ENCODE results near the gene S100A5. TPM values are rescaled to one million over a fixed set of nuclear protein-coding genes. Genes with fewer than 3 reads are reported as not detected.

S100A5 gene
- total RNA-seq, 1 experiment from 2014 or later, result not detected

- no peak overlapping the region for H3K18ac ChIP-seq (ENCODE audit: insufficient read length, low read depth, low read length)
- no peak overlapping the region for H3K23ac ChIP-seq (ENCODE audit: insufficient read length, low read depth, low read length)
- no peak overlapping the region for H3K9ac ChIP-seq (ENCODE audit: extremely low read depth, insufficient read length, low read length)
- H2AK5ac ChIP-seq (ENCODE audit: insufficient read length, low read length), result no peak overlapping the region
- no peak overlapping the region for H3K14ac ChIP-seq (ENCODE audit: insufficient read depth, low read length)
- no peak overlapping the region for H3K27ac ChIP-seq (ENCODE audit: insufficient read length, low read depth, low read length)
- no peak overlapping the region for H2AFZ ChIP-seq (ENCODE audit: low read length)
- Mint-ChIP-seq H3K9me3 (no peaks in the 10 kb centered on the region), H3K4me3 (no peak overlapping the region), H3K4me1 (peaks cover 30 to 38% of the 10 kb centered on the region in 2 experiments), H3K27ac (no peak overlapping the region; a peak in 2 of 7 replicates), H3K36me3 (ENCODE audit: insufficient read depth in 1 of 3, low read depth in 3 of 3) (no peaks in the 10 kb centered on the region; a peak in 1 of 7 replicates), H3K27me3 (ENCODE audit: low read depth) (peaks cover 3% of the 10 kb centered on the region)
- no peak overlapping the region for H2BK20ac ChIP-seq (ENCODE audit: low read depth, low read length, poor library complexity, severe bottlenecking)
- no peak for TF ChIP-seq CTCF (conservative IDR thresholded peaks at IDR 0.05)
- H4K5ac ChIP-seq (ENCODE audit: insufficient read length, low read depth, low read length), result no peak overlapping the region
- H3K4me1 ChIP-seq (ENCODE audit: insufficient read depth, low read length), result peaks cover 8% of the 10 kb centered on the region; the same call in 1 of the 2 replicates
- H3K56ac ChIP-seq (ENCODE audit: insufficient read length, low read depth, low read length), result no peak overlapping the region
- H3K79me1 ChIP-seq (ENCODE audit: insufficient read depth, low read depth, low read length, poor library complexity, severe bottlenecking), result no peaks in the 10 kb centered on the region
- H4K8ac ChIP-seq (replicated peaks; ENCODE audit: insufficient read length, low read depth, low read length), result no peak overlapping the region
- H3K9me3 ChIP-seq (ENCODE audit: control insufficient read depth, low read depth, low read length), result no peaks in the 10 kb centered on the region
- no peak overlapping the region for H4K91ac ChIP-seq (ENCODE audit: insufficient read length, low read depth, low read length)
- H3K4me2 ChIP-seq (ENCODE audit: insufficient read depth, insufficient read length, low read length), result no peak overlapping the region
- H3T11ph ChIP-seq (ENCODE audit: low read length), result no peak overlapping the region
- DNase-seq, result no peak
- H4K20me1 ChIP-seq (ENCODE audit: control insufficient read depth, insufficient read depth, insufficient read length), result no peaks in the 10 kb centered on the region
- no peak overlapping the region for H2BK12ac ChIP-seq (ENCODE audit: insufficient read length, low read depth, low read length)
- H3K4ac ChIP-seq (ENCODE audit: low read depth, low read length), result no peak overlapping the region
- no CpG with 5 or more reads among the region's 13 CpGs for WGBS (ENCODE audit: extremely low coverage, insufficient read length, low lambda C conversion rate)
- H3K79me2 ChIP-seq (ENCODE audit: insufficient read depth, low read length), result no peaks in the 10 kb centered on the region
- H2BK15ac ChIP-seq (ENCODE audit: low read depth, low read length), result no peak overlapping the region
- H3K23me2 ChIP-seq (ENCODE audit: insufficient read length, low read depth, low read length, poor library complexity, severe bottlenecking), result no peaks in the 10 kb centered on the region
- H2BK5ac ChIP-seq (ENCODE audit: insufficient read length, low read length), result no peak overlapping the region
- H2BK120ac ChIP-seq (ENCODE audit: low read depth, low read length, poor library complexity, severe bottlenecking), result no peak overlapping the region
- H3K27me3 ChIP-seq (ENCODE audit: insufficient read depth, low read length), result no peaks in the 10 kb centered on the region
Measured at GRCh38 chr1:153541641-153542590, 1.2 kb upstream of the S100A5 start.
